Central memory CD4-positive, alpha-beta T cell (primary cell): ENCODE measurements around the gene TBC1D22A.
"Not testable (repeated sequence)": the region's sequence is repeated elsewhere in the genome, so short reads cannot be mapped to it uniquely, and the experiment has no call there.

ENCODE experiments used
- DNase-seq: peaks from one replicate; pipeline ENCODE4 v3.0.0; 2022

TBC1D22A gene

DNA sequence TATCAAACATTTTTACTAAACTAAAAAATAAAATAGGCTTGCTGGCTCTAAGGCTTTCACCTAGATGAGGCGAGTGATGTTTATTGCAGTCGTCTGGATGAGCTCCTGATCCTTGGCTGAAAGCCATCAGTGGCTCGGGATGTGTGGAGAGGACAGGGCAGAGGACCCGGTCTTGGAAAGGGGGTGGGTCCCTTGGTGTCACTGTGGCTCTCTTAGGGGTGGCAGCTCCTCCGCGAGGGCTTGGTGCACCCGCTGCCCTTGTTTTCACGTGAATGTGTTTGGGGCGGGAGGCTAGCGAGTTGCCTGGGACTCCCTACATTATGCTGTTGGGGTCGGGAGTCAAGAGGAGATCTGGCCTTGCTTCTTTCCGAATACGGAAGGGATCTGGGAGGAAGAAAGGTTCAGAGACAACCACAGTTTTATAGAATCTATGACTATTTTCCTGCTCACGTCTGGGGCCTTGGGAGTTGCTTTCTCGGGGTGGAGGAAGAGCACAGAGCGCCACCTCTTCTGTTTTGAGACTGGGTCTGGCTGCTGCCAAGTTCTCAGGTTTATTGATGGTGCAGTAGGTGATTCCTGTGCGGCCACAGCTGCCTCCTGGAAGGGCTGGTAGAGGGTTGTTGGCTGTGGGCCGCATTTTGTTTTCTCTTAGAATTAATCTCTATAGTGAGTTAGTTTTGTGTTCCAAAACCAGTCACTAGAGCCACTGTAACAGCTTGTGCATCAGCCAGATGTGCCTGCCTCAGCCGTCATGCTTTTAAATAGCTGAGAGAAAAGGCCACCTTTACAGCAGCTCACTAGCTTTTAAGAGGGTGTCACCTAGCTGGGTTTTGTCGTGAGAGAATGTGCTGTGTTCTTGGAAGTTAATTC lies 12.8 kb downstream of the TBC1D22A start:
- DNase-seq = no peak

DNA sequence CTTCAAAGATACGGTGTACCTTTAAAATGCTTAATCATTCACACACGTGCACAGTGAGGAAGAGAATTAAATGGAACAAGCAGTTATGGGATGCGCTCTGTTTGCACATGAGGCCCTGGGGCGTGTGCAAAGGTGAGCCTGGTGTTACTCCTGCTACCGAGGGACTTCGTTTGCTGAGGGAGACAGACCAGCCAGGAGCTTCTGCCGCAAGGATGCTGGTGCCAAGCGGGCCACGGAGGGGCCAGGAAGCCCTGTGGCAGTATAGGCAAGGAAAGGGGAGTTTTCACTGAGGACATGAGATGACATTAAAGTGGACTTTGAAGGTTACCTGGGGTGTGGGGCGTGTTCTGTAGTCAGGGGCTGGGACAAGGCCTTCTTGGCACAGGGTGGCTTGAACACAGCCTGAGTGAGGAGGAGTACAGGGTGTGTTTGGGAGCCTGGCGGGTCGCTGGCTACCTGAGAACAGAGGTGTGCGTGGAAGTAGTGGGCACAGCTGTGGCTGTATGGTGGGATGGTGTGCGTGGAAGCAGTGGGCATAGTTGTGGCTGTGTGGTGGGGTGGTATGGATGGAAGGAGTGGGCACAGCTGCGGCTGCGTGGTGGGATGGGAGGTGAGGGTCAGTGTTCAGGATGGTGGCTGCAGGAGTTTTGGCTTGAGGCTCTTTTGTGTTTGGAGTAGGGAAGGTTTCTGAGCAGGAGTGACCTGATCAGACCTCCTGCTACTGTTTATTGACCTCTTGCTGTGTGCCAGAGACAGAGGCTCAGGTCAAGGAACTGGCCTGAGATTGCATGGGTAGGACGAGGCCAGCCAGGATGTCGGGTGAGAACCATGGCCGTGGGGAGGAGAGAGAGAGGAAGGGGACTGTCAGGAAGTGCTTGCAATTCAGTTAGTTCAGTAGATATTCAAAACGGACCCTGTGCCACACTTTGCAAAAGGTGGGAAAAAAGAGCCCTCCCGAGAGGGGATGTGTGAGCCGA lies 13.7 kb downstream of the TBC1D22A start:
- DNase-seq = no peak

DNA sequence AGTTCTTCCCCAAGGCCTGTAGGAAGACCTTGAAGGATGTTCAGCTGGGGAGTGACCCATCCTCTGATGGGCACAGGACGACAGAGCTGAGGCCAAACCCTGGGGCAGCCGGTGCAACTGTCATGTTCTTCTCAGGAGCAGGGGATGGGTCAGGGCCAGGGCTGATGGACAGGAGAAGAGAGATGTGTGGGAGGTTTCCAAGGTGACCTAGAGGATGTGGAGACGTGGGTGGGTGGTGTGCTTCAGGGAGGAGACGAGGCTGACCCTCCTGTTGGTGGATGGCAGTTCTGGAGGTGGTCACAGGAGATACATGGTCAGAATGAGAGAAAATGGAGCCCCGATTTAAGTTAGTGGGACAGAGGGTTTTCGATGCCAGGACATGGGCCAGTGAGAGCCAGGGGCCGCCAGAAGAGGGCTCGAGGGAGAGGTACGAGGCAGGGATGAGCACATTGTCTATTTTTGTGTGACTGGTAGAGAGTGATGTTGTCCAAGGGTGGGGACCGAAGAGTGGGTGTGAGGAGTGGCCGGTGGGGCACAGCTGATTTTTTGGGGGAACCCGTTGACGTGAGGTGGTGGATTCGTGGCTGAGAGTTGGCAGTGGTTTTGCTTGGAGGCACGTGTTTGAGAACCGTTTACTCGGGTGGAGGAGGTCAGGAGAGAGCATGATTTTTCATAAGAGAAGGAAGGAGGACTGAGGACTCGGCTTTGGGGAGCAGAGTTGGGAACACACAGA lies 14.6 kb downstream of the TBC1D22A start:
- no peak for DNase-seq

DNA sequence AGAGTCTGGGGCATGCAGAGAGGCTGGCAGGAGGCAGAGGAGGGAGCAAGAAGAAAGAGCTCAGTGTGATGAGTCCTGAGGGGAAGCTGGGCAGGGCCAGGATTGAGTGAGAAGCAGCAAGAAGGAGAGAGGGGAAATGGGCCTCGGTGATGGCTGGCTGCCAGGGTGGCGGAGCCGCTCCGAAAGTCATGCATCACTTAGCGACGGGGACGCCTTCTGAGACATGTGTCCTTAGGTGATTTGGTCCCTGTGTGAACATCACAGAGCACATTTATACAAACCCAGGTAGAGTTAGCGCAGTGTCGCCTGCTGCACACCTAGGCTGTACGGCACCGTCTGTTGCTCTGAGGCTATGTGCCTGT lies 15.1 kb downstream of the TBC1D22A start:
- DNase-seq = no peak

DNA sequence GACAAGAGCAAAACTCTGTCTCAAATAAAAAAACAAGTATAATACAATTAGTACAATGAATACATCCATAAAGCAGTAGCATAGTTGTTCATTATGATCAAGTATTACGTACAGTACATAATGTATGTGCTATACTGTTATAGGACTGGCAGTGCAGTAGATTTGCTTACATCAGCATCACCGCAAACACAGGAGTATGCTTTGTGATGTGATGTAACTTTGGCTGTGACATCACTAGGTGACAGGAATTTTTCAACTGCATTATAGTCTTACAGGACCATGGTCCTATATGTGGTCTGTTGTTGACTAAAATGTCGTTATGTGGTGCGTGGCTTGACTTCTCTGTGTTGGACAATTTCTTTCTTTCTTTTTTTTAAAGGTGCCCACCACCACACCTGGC lies 16.6 kb downstream of the TBC1D22A start:
- no peak for DNase-seq

DNA sequence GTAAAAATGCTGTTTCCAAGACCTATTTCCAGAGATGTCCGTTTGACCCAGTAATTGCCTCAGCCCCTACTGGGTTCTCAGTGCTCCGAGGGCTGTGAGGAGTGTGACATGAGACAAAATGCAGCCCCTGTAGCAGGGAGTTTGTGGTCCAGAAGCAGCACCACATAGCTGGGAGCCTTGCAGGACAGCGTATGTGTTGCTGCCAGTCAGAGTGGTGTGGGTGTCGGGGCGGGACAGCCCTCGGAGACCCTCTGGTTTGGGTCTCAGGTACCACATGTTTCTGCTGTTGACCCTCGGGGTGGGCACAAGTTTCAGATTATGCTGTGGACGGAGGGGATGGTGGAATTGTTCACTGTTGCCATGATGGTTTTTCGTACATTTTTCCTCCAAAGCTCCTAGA lies 17.2 kb downstream of the TBC1D22A start:
- no peak for DNase-seq

DNA sequence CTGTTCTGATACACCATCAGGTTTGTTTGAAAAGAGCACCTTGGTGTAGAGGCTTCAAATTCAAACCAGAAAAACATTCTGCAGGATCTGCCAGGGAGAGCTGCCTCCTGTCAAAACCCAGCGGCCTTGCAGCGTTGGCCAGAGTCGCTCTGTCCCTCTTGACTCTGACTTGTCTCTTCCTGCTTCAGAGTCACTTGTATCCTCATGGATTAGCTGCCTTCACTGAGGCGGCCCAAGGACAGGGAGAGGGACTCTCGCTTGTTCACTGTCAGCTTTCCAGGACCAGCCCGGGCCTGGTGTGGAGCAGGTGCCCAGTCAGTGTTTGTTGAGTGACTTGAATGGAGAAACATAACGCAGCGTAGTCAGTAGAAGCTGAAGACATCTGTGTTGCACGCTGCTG lies 18.0 kb downstream of the TBC1D22A start:
- no peak for DNase-seq

DNA sequence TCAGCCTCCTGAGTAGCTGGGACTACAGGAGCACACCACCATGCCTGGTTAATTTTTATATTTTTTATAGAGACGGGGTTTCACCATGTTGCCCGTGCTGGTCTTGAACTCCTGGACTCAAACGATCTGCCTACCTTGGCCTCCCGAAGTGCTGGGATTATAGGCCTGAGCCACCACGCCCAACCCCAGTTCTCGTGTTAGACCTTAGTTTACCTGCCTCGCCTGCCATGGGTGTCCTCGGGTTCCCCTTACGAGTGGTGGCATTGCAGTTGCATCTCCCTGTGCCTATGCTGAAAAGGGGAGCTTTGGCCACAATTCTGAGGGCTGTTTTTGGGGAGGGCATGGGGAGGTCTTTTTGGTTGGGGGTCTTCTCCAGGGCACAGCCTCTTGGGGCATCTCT lies 18.8 kb downstream of the TBC1D22A start:
- no peak for DNase-seq

DNA sequence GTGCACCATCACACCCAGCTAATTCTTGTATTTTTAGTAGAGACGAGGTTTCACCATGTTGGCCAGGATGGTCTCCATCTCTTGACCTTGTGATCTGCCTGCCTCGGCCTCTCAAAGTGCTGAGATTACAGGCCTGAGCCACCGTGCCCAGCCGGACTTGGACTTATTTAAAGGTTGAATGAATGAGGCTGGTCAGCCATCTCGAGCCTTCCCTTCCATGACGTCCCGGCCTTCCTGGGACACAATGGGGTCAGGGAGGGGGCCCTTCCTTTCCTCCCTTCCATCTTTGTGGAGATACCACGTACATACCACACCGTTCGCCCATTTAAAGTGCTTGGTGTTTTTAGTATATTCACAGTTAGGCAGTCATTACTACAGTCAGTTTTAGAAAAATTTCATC lies 19.8 kb downstream of the TBC1D22A start:
- not testable (repeated sequence) for DNase-seq

DNA sequence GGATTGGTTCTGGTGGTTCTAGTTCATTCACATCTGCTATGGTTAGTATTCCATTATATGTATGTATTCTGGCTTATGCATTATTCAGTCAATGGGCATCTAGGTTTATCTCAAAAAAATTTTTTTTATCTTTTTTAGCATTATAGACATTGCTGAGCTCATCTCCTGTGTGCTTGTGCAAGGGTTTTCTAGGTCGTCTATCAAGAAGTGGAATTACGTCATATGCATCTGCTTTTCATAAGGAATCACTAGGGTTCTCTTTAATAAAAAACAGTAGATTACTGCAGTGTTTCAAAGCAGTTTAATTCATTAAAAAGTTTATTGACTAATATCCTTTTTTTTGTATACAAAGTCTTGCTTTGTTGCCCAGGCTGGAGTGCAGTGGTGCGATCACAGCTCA lies 21.3 kb downstream of the TBC1D22A start:
- DNase-seq = no peak

DNA sequence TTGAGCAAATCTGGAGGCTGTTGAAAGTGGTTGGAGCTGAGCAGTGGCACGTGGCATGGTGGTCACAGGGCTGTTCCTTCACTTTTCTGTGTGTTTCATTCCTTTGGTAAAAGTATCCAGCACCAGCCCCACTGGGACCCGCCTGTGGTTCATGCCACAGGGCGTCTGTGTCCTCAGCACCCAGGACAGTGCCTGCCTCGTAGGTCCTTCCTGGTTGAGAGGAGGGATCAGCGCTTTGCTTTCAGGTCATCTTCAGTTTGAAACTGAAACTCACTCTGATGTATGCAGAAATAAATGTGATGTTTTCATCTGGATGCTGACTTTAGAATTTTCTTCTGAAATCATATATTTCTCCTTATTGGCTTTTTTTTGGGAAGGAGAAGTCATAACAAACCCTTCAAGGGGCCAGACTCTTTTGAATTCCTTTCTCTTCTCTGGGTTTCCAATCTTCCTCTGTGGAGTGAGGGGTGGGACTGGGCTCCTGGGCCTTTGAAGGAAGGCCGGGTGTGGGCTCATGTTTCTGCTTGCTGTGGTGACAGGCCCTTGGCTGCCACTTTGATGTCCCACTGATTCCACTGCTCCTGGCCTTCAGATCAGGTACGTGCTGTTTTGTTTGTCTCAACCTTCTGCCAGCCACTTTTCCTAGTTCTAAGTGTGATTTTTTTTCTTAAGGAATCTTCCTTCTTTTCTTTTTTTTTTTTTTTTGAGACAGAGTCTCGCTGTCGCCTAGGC lies 26.2 kb downstream of the TBC1D22A start:
- no peak for DNase-seq

DNA sequence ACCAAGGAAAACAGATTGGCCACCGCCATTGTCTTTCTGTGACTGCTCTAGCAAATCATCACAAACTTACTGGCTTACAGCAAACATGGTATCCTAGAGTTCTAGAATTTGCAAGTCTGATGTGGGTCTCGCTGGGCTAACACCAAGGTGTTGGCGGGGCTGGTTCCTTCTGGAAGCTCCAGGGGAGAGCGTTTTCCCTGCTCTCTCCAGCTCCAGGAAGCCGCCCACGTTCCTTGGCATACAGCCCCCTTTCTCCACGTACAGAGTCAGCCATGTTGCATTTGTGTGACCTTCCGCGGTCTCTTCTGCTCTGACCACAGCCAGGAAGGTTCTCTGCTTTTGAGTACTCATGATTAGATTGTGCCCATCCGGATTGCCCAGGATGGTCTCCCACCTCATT lies 27.5 kb downstream of the TBC1D22A start:
- no peak for DNase-seq

DNA sequence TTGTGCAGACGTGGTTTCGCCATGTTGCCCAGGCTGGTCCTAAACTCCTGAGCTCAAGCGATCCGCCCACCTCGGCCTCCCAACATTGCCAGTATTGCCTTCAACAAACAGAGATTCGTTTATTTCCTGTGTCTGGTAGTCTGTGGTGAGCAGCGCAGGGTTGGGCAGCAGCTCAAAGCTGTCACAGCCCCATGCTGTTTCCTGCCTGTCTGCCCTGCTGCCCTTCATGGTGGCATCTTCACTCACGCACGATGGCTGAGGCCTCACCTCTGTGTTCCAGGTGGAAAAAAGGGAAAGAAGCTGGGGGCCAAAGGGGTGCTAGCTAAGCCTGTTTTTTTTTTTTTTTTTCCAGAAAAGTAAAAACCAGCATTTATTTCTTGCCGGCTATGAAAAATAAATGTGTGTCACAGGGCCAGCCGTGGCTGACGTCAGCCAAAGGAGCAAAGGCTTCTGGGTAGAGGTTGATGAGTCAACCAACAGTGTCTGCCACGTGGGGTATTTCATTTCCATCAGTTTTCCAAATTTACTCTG lies 28.8 kb downstream of the TBC1D22A start:
- peak; percentile 91 for DNase-seq

DNA sequence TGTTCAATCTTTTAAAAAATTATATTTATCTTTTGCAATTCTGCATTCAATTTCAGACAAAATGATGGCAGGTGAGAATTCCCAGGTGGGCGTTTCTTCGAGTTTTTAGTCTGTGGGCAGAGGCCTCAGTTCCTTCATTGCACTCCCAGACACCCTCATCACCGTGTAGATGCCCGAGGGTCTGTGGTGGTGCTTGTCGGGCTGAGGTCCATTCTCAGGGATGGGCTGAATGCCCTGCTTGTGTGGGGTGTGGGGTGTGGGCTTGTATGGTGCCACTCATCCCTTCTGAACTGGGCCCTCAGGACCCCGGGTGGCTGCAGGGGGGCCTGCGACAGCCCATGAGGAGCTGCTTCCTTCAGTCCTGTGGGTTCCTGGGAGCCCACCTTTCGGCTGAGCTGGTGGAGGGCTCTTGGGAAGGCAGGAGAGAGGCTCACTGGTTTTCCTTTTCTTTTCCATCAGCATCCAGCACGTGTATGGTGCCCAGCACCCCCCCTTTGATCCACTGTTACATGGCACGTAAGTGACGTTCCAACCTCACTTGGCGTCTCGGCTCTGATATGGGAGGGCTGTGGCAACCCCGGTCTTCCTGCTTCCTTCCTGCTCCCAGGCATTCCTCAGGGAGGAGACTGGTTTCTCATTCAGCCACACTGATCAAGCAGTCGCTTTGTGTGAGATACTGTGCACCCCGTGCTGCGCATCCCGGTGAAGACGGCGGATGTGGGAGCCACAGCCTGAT lies 29.8 kb downstream of the TBC1D22A start:
- DNase-seq = no peak

DNA sequence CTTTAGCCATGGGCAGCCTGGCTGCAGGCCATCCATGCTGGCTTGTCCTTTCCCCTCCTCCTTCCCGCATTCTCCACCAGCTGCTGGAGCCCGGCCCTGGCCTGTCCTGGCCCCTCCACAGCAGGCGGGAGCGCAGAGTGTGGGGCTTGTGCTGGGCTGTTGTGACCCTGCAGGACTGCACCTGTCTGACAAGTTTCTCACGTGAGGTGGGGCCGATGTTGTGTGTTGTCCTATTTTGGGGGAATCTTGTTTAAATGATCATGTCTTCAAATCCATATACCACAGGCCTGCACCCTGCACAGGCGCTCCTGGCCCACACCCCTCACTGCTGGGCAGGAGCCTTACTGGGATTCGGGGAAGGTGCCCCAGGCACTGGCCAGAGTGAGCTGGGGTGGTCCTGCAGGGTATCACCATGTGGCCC lies 30.4 kb downstream of the TBC1D22A start:
- no peak for DNase-seq

DNA sequence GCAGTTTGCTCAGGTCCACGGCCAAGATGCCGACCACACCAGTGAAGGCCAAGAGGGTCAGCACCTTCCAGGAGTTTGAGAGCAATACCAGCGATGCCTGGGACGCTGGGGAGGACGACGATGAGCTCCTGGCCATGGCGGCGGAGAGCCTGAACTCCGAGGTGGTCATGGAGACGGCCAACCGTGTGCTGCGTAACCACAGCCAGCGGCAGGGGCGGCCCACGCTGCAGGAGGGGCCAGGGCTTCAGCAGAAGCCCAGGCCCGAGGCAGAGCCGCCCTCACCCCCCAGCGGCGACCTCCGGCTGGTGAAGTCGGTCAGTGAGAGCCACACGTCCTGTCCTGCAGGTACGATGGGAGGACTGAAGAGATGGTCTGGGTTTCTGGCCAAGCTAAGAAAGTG lies 31.0 kb downstream of the TBC1D22A start:
- DNase-seq = no peak

DNA sequence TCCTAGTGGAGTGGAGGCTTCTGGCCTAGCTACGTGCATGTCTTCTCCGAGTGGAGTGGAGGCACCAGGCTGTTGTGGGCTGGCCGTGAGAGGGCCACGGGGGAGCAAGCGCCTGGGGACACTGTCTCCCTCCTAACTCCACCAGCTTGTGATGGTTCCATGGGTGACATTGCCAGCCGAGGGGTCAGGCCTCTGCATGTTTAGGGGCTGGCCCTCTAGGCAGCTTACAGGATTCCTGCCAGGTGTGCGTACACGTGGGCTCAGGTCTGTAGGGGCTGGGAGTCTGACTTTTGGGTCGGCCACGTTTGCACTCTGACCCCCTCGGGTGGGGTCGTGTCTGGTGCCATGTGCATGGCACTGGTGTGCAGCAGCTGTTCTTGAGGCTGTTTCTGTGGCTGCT lies 31.6 kb downstream of the TBC1D22A start:
- no peak for DNase-seq

DNA sequence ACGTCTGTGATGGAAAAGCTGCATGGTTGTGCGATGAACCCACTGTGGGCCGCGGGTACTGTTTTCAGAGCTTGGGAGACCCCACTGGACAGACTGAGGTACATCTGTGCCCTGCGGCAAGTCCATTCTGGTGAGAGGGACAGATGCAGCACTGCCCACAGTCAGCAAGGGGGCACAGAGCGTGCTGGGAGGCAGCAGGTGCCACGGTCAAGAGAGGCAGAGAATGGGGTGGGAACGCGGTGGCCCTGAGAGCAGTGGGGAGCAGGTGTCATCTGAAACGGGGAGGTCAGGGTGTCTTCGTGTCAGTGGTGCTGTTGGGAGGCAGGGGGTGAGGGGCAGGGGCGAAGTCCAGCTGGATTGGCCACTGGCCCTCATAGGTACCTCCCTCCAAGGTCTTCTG lies 32.0 kb downstream of the TBC1D22A start:
- no peak for DNase-seq

DNA sequence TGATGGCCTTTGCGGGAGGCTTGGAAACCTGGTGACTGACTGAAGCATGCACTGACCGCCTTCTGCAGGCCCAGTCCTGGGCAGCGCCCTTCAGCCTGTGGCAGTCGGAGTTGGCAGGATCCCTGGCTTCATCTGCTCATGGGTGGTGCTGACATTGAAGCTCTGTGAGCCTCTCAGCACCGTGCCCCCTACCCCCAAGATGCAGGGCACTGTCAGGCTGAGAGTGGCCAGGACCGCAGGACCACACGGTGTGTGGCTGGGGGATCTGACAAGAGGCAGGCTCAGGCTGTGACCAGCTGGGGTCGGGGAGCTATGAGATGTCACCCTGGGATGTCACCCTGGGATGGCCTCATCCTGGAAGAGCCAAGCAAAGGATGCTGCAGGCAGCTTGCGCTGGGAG lies 32.7 kb downstream of the TBC1D22A start:
- DNase-seq = no peak

DNA sequence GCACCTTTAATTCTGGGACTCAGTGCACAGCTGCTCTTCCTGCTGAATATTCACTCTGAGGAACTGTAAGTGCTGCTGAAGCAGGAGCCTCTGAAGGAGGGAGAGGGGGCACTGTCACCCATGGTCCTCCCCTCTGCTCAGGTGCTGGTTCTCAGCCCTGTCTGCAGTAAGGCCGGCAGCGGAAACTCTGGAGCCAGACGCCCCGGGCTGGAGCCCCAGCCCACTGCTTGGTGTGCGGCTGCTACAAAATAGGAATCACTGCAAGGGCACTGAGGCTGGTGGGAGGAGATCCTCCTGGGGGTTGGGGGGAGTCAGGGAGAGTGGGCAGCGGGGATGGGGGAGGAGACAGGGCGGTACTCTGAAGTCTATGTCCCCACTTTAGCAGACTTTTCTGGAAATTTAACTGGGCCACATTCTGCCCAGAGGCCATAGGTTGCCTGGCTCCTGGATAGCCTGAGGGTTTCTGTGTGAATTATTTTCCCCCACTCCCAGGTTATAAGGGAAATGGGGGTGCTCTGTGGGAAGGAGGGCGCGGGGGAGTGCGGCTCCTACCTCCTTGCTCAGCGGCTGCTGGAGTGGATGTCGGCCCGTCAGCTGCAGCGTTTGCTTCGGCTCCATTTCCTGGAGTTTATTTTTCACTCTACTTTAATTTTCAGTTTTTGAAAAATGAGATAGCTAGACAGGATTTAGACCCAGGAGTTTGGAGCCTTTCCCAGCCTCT lies 33.6 kb downstream of the TBC1D22A start:
- no peak for DNase-seq
